Loucy (cell line): Measurements from ENCODE around the gene UBQLN1.
"Not testable (repeated sequence)": the region's sequence is repeated elsewhere in the genome, so short reads cannot be mapped to it uniquely, and the experiment has no call there.

Experiments used
- EZH2phosphoT487 ChIP-seq: fragments of 200-600 bp; IDR thresholded peaks from 2 replicates; pipeline ENCODE4 v1.6.1; 2018; ENCODE audit warnings: antibody characterized with exemption, mild to moderate bottlenecking, moderate library complexity, borderline replicate concordance
- TF ChIP-seq, protein P1 (sequence below): fragments of 200-600 bp; sonication (generic); conservative IDR thresholded peaks from 2 replicates; pipeline ENCODE4 v1.5.1; 2014; ENCODE audit warnings: mild to moderate bottlenecking, antibody characterized with exemption, low read length

DNA sequence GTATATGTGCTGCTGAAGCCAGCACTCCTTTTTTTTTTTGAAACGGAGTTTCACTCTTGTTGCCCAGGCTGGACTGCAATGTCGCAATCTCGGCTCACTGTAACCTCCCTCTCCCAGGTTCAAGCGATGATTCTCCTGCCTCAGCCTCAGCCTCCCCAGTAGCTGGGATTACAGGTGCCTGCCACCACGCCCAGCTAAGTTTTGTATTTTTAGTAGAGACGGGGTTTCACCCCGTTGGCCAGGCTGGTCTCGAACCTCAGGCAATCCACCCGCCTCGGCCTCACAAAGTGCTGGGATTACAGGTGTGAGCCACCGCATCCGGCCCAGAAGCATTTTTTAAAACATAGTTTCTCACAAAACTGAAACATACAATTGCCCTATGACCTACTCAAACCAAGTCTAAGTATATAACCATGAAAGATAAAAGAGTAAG is 2.5 kb downstream of the UBQLN1 start:
- TF ChIP-seq, protein P1, sequence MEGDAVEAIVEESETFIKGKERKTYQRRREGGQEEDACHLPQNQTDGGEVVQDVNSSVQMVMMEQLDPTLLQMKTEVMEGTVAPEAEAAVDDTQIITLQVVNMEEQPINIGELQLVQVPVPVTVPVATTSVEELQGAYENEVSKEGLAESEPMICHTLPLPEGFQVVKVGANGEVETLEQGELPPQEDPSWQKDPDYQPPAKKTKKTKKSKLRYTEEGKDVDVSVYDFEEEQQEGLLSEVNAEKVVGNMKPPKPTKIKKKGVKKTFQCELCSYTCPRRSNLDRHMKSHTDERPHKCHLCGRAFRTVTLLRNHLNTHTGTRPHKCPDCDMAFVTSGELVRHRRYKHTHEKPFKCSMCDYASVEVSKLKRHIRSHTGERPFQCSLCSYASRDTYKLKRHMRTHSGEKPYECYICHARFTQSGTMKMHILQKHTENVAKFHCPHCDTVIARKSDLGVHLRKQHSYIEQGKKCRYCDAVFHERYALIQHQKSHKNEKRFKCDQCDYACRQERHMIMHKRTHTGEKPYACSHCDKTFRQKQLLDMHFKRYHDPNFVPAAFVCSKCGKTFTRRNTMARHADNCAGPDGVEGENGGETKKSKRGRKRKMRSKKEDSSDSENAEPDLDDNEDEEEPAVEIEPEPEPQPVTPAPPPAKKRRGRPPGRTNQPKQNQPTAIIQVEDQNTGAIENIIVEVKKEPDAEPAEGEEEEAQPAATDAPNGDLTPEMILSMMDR: not testable (repeated sequence)
- not testable (repeated sequence) for TF ChIP-seq EZH2phosphoT487
